NCI-H2107 (cell line): ENCODE measurements around the gene MBNL2.

ENCODE experiments used
- DNase-seq: peaks from one replicate; lab custom pipeline; 2025; lab: John Stamatoyannopoulos, UW

Gene MBNL2

DNA sequence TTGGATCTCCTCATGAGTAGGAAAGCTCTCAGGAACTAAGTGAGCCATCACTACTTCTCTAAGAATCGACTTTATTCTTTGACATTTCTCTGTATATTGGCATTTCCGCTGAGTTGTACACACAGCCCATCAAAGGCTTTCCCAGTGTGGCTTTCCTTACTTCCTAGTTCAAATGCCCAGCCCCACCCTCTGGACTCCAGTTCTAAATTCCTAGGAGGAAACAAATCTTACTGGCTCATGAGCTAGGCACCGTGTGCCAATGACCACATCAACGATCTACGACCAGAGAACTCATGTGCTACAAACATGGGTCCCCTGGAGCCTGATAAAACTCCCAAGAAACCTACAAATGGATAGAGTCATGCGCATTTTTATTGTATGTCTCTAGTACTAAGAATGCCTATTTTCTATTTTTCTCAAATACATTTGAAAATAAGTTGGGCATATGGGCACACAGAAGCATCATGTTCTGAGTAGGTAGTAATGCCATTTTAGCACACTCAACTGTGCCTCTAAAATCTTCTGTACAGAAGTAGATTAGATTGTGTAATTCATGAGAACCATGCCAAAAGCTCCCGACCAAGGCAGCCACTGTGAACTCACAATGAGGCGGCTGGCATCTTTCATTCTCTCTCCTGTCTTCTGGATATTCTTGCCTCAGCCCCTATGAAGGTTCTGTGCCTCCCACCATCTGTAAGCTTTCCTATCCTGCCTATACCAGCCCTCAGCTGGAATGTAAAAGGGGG is 201.3 kb downstream of the MBNL2 start:
- DNase-seq: no peak

GRCh38 chr13:97425590-97425989 is 203.5 kb downstream of the MBNL2 start:
- no peak for DNase-seq

DNA sequence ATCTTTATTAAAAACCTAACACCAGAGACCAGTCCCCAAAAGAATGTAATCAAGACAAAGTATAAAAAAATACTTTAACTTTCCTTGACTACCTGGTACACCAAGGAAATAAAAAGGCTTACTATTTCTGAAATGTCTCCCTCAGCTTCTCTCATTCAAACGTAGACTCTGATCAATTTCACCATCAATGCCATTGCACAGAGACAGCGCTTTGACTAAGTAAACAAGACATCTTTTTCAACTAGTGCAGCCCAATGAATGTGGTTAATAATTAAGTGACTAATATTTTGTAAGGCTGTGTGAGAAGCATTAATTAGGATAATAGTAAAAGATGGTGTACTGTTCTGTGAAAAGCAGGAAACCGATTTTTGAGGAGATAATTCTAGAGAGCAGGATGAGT is 204.6 kb downstream of the MBNL2 start:
- no peak for DNase-seq

- no peak for DNase-seq
Observed at GRCh38 chr13:97429681-97430081, 207.5 kb downstream of the MBNL2 start.

GRCh38 chr13:97430296-97430695 is 208.2 kb downstream of the MBNL2 start:
- DNase-seq: no peak

DNA sequence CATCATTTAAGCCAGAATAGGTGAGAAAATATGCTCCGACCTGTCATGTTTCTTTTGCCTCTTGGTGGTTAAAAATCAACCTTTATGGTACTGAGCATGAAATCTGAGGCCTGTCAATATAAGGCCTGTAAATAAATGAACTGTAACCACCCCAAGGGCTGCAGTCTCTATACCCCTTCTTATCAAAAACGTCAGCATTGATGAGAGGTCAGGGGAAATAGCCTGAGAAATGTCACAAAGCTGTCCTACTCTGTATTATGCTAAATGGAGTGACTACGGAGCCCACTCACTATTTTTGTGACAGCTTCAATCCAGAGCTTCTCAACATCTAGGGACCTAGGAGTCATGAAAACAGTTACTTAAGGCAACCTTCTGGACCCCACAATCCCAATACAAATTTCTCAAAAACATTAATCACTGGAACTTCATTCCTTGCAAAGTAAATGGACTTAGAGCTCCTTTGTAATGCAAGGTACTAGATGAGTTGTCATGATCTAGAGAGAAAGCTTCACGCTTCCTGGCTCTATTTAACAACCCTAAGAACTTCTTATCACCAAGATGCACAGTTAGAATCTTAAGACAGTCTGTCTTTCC is 209.1 kb downstream of the MBNL2 start:
- DNase-seq: no peak

DNA sequence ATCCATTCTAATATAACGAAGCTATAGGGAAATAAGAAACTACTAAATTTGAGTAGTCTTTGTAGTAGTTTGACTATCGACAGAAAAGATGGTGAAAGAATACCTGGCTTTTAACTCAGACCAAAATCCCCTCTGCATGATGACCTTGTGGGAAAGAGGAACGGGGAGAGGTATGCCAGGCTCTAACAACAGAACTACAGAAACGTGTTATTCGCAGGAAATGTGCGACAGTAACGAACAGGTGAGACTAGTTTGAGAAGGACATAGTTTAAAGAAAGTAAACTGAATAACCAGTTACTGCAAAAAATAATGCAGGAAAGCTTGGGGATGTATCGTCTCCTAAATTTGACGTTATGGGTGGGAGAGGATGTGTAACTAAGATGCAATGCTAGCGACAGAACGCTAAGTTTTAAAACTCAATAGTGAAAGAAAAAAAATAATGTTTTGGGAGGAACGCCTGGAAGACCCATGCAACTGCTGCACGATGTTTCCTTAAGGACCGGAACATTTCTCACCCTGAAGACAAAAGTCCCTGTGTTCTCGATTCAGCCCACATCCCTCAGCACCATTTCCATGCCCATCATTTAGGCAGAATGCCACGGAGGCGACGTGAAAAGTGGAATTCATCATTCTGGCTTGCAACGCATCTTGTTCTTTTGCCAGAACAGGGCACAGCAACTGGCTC is 210.2 kb downstream of the MBNL2 start:
- no peak for DNase-seq

GRCh38 chr13:97432917-97433726 is 211.0 kb downstream of the MBNL2 start:
- DNase-seq: peak; percentile 96

DNA sequence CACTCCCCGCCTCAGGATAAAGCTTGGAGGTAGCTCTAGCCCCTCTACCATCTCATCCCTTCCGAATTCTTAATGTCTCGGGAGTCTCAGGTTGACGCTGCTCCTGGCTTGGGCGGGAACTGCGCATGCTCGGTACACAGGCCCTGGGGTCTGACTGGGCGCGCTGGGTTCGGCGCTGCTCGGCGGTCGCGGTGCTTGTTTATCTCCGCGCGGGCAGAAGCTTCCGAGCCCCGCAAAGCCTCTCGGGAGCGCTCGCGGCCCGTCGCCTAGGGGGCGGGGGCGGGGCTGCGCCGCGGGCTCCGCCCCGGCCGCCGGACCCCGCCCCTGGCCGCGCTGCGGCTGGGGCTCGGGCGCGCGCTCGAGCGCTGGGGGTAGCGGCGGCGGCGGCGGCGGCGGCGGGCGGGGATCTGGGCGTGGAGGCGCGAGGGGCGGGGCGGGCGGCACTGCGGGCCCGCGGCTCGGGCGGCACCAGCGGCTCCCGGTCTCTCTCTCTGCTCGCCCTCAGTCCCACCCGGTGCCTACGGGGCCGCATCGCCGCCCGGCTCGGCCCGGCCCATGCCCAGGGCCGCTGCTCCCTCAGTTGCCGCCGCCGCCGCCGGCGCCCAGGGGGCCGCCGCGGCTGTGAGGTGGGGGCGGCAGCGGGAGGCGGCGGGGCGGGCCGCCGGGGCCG is 211.7 kb downstream of the MBNL2 start, which contains the start of gene RAP2A:
RAP2A (plus strand) TSS at position 443 of the 670 bp plus-strand sequence. CDS start 302 bp downstream, outside the sequence.
- peak; percentile 94 for DNase-seq

- no peak for DNase-seq
Observed at GRCh38 chr13:97434397-97435201, 212.5 kb downstream of the MBNL2 start.

DNA sequence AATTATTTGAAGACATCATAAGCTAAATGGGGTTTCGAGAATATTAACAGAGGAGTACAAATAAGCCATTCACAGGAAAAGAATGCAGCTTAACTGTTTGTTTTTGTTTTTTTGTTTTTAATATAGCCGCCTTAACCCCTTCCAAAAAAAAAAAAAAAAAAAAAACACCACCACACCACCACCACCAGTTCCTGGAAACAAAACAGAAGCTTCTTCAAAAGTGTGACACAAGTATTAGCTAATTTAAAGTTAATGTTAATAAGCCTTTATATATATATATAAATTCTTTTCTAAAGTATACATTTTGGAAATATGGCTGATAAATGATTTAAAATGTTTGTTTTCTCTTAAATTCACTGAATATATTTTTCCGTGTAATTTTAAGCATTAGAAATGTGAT is 213.2 kb downstream of the MBNL2 start:
- no peak for DNase-seq

GRCh38 chr13:97435794-97436193 is 213.7 kb downstream of the MBNL2 start:
- DNase-seq: no peak

DNA sequence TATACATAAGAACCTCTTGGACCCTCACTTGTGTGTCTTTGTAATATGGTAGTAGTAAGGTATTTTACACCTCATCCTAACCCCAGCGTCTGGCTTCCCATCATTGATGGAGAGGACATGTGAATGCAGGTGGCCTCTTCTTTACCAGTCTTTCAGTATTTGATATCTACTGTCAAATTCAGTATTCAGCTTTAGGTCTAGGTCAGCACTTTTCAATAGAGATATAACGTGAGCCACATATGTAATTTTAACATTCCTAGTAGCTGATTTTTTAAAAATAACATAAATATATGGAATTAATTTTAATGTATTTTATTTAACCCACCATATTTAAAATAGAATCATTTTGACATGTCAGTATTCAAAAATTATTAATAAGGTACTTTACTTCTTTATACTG is 214.7 kb downstream of the MBNL2 start:
- no peak for DNase-seq

GRCh38 chr13:97437729-97438128 is 215.6 kb downstream of the MBNL2 start:
- no peak for DNase-seq

- no peak for DNase-seq
Observed at GRCh38 chr13:97438856-97439595, 216.9 kb downstream of the MBNL2 start.

DNA sequence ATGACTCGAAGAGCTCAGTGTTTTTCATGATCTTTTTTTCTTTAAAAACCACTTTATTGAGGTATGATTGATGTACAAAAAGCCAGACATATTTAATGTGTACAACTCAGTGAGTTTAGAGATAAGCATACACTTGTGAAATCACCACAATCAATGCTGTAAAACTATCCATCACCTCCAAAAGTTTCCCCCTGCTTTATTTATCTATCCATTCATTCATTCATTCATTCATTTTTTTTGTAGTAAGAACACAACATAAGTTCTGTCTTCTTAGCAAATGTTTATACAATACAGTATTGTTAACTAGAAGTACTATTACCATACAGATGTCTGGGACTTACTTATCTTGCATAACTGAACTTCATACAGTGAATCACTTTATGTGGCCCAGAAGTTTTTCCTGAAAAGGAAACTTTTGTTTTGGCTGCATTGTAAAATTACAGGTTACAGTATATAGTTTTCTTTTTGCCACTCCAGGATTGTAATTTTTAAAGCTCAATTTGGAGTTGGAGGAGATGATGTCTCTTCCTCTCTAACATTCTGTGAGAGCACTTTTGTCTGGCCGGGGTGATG is 218.6 kb downstream of the MBNL2 start:
- no peak for DNase-seq

DNA sequence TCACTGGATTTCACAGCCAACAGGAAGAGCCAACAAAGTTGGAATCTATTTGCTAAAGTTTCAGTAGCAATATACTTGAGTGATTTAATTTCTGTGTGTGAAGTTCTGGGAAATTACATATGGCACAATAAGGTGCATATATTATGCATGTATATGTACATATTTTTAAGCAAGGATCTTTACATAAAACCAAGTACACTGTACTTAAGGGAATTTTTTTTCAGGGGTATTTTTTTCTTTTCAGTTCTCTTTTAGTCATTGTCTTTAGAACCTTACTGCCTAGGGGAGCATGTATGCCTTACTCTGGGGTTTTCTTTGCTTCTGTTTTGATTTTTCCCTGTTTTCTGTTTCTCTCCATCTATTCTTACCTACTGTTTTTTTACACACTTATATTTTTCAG is 219.2 kb downstream of the MBNL2 start:
- no peak for DNase-seq
